Measurements from ENCODE around the gene ELL. TPM values are rescaled to one million over a fixed set of nuclear protein-coding genes. Genes with fewer than 3 reads are reported as not detected.

The ELL gene
- total and polyA plus RNA-seq, 7 donors, result 6.2 to 20.2 (median 11.5) TPM

DNA sequence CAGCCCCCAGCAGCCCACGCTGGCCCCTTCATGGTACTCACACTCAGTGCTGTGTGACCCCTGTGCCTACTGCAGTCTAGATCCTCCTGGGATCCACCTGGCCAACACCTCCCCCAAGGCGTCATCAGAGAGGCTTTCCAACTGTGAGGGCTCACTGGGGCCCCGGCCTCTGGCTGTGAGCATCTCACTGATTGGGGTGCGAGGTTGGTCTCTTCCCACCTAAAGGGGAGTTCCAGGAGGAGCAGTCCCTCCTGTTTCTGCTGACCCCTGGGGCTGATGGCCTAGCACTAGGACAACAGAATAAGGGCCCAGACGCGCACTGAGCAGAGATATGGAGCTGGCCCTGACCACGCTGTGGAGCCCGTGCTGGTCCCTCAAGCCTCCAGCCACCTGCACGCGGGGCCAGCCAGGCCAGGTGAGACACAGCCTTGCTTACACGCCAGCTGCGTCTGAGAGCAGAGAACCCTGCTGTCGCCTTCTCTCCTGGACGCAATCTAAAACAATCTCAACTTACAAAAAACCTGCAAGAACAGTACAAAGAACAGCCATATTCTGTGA is 32.2 kb downstream of the ELL start:
- Histone ChIP-seq H3K4me1 (peaks cover 0 to 69% (median 62%) of the 10 kb centered on the region in 4 donors), H3K27ac (peak overlapping the region in 3 of 4 donors; percentile 38 to 69 (median 44)), H3K9me3 (no peaks in the 10 kb centered on the region), H3K27me3 (no peaks in the 10 kb centered on the region), H3K36me3 (no peaks in the 10 kb centered on the region), H3K4me3 (no peak overlapping the region)
- TF ChIP-seq POLR2A (IDR thresholded peaks at IDR 0.05) (no peak), EP300 (IDR thresholded peaks at IDR 0.05) (no peak), POLR2AphosphoS5 (IDR thresholded peaks at IDR 0.05) (no peak)
- TF ChIP-seq, protein P1, sequence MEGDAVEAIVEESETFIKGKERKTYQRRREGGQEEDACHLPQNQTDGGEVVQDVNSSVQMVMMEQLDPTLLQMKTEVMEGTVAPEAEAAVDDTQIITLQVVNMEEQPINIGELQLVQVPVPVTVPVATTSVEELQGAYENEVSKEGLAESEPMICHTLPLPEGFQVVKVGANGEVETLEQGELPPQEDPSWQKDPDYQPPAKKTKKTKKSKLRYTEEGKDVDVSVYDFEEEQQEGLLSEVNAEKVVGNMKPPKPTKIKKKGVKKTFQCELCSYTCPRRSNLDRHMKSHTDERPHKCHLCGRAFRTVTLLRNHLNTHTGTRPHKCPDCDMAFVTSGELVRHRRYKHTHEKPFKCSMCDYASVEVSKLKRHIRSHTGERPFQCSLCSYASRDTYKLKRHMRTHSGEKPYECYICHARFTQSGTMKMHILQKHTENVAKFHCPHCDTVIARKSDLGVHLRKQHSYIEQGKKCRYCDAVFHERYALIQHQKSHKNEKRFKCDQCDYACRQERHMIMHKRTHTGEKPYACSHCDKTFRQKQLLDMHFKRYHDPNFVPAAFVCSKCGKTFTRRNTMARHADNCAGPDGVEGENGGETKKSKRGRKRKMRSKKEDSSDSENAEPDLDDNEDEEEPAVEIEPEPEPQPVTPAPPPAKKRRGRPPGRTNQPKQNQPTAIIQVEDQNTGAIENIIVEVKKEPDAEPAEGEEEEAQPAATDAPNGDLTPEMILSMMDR (IDR thresholded peaks at IDR 0.05), result no peak
- intact Hi-C loops (cut with DNase I), result no loop called here
- DNase-seq, result no peak
- WGBS, 2 donors, result 90 to 95% methylated on average over 14 of the region's 14 CpGs

DNA sequence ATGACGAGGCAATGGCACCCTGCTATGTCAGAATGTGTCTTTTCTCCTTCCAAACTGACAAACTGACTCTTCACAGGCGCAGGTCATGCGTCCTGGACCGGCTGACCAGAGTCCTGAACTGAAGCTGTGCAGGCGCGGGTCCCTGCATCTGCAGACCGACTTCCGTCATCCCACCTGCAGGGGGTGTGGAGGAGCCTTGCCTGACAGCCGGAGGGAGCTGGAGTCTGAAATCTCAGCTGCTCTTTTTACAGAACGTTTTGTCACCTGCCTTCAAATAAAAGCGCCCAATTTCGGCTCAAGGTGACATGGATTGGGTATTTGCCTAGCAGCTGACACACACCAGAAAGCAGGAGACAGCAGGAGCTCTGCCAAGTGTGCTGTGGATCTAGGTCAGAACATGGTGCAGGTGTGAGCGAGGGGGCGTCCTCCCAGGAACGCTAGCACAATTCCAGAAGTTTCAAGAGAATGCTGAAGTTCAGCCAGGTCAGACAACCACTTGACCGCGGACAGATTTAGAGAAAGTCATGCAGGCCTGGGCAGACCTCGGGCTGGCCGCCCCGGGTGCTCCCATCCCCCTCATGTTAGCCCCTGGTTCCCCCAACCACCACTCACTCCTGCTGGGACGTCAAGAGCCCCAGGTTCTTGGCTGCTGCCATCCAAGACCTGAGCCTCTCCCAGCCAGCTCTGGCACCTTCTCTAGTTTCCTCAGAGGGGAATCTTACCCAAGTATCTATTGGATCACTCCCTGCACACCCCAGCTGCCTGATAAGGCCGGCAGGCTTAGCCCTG is 32.8 kb downstream of the ELL start:
- DNase-seq, result no peak
- Histone ChIP-seq H3K27ac (peak overlapping the region in 3 of 4 donors; percentile 38 to 69 (median 44)), H3K9me3 (no peaks in the 10 kb centered on the region), H3K36me3 (no peaks in the 10 kb centered on the region), H3K27me3 (no peaks in the 10 kb centered on the region), H3K4me1 (peaks cover 0 to 64% (median 59%) of the 10 kb centered on the region in 4 donors), H3K4me3 (no peak overlapping the region)
- intact Hi-C loops (cut with DNase I), result no loop called here
- TF ChIP-seq POLR2AphosphoS5 (IDR thresholded peaks at IDR 0.05), result peak in 1 of 4 donors; percentile 14
- TF ChIP-seq POLR2A (IDR thresholded peaks at IDR 0.05), result no peak
- TF ChIP-seq EP300 (IDR thresholded peaks at IDR 0.05), result no peak
- TF ChIP-seq, protein P1 (IDR thresholded peaks at IDR 0.05), result peak; percentile 18 to 41 (median 28)
- 50 to 74% methylated on average over 22 of the region's 22 CpGs for WGBS, 2 donors

DNA sequence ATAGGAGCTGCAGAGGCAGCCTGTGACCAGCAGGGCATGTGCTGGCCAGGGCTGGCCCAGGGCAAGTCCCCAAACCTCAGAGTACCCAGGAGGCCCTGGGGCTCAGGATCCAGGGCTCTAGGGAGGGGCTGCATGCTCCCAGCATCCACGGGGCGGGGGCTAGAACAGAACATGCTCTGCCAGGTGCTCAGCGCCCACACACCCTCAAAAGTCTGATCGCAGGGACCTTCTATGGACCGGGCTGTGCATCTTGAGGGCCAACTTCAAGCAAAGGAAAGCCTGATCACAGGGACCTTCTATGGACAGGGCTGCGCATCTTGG is 33.5 kb downstream of the ELL start:
- no peaks in the 10 kb centered on the region for H3K36me3 ChIP-seq
- peaks cover 0 to 62% (median 56%) of the 10 kb centered on the region in 4 donors for H3K4me1 ChIP-seq
- DNase-seq, result no peak
- intact Hi-C loops (cut with DNase I), result no loop called here
- TF ChIP-seq EP300 (IDR thresholded peaks at IDR 0.05) (no peak), POLR2AphosphoS5 (IDR thresholded peaks at IDR 0.05) (no peak), POLR2A (IDR thresholded peaks at IDR 0.05) (no peak)
- TF ChIP-seq, protein P1 (IDR thresholded peaks at IDR 0.05), result no peak
- H3K4me3 ChIP-seq, result no peak overlapping the region
- WGBS, 2 donors, result 85 to 89% methylated on average over 6 of the region's 6 CpGs
- no peaks in the 10 kb centered on the region for H3K9me3 ChIP-seq
- H3K27me3 ChIP-seq, result no peaks in the 10 kb centered on the region
- peak overlapping the region in 3 of 4 donors; percentile 38 to 69 (median 44) for H3K27ac ChIP-seq

DNA sequence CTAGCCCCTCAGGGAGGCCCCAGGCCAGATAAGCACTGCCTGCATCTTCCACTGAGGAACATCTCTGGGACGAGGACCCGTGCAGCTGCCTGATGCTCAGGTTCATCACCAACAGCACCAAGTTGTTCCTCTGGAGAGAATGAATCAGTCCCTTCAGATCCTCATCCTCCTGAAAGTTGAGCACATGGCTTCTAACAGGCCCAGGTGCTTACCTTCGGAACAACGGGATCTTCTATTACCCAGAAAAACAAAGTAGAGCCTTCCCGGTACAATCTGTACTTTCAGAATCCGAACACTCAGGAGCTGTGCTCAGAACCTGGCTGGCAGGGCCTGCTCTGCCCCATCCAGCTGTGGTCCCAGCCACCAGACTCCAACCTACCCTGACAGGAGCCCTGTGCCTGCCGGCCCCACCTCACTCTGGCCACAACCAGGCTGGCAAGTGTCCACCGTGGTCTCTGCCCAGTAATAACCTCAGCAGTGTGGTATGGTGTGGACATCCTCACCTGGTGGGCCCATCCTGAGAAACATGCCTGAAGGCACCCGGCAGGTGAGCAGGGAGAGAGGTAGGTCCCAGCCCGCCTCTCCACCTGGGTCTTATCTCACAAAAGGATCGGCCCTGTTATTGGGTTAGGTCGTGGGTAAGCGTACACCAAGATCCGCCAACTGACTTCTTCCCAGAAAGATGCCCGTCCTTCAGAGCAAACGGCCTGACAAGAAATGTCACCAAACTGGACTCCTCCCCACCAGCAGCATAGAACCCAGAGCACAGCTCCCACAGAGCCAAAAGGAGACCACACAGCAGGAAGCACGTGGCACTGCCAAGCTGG is 34.1 kb downstream of the ELL start:
- no peak for DNase-seq
- peak overlapping the region in 2 of 4 donors; percentile 44 to 69 for H3K27ac ChIP-seq
- no peaks in the 10 kb centered on the region for H3K36me3 ChIP-seq
- 78 to 88% methylated on average over 17 of the region's 17 CpGs for whole genome bisulfite sequencing, 2 donors
- H3K27me3 ChIP-seq, result no peaks in the 10 kb centered on the region
- peaks cover 0 to 63% (median 52%) of the 10 kb centered on the region in 4 donors for H3K4me1 ChIP-seq
- no peak for TF ChIP-seq POLR2AphosphoS5 (IDR thresholded peaks at IDR 0.05)
- TF ChIP-seq, protein P1 (IDR thresholded peaks at IDR 0.05), result no peak
- TF ChIP-seq EP300 (IDR thresholded peaks at IDR 0.05), result no peak
- no peak for TF ChIP-seq POLR2A (IDR thresholded peaks at IDR 0.05)
- no peaks in the 10 kb centered on the region for H3K9me3 ChIP-seq
- intact Hi-C loops (cut with DNase I), result no loop called here
- H3K4me3 ChIP-seq, result no peak overlapping the region

Measured in sigmoid colon (tissue), 7 donors.